Activated naive CD4-positive, alpha-beta T cell treated with anti-CD3 and anti-CD28 coated beads, Interleukin-2, amount 50 U/mL, for 72 hours (primary cell): Measurements from ENCODE around the gene KIAA0513. TPM values are rescaled to one million over a fixed set of nuclear protein-coding genes. Genes with fewer than 3 reads are reported as not detected.
"Not testable (repeated sequence)": the region's sequence is repeated elsewhere in the genome, so short reads cannot be mapped to it uniquely, and the experiment has no call there.

Experiments used
- ATAC-seq, 2 donors: fragments of 150-1000 bp; cut with Tn5 transposase; 2 replicates each; pipeline ENCODE4 v1.10.0; 2021; ENCODE audit warnings: mild to moderate bottlenecking in 2 of 2, moderate library complexity in 2 of 2
- DNase-seq, 2 donors: peaks; one replicate each; pipeline ENCODE4 v3.0.0; 2021 to 2022; ENCODE audit warnings: low spot score in 2 of 2
- H3K27ac Mint-ChIP-seq, 2 donors: one replicate each; pipeline ENCODE4 v1.8.0; 2022; ENCODE audit warnings: mild to moderate bottlenecking in 2 of 2, mixed read lengths in 2 of 2
- H3K36me3 Mint-ChIP-seq, 2 donors: one replicate each; pipeline ENCODE4 v1.8.0; 2022; ENCODE audit warnings: mixed read lengths in 2 of 2
- H3K9me3 Mint-ChIP-seq, 2 donors: one replicate each; pipeline ENCODE4 v1.8.0; 2022; ENCODE audit warnings: mixed read lengths in 2 of 2
- total RNA-seq, 2 donors: library from RNA; stranded (reverse); gene quantifications; one replicate each; pipeline ENCODE4 v1.2.3, GENCODE V29; 2022

KIAA0513 gene
- total RNA-seq, 2 donors from 2014 or later, result 5.5 to 15.0 TPM

DNA sequence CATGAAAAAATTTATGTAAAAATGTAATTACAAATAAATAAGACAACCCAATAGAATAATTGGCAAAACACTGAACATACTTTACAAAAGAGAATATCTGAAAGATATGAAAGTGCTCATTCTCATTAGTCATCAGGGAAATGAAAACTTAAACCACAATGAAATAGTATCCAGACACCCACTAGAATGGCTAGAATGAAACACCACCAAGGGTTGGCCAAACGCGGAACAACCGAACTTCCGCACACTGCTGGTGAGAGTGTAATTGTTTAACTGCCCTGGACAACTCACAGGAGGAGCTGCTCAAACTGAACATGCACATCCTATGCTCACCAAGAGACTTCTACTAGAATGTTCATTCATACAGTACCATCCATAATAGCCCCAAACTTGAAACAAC is 10.4 kb upstream of the KIAA0513 start:
- Mint-ChIP-seq H3K9me3 (no peaks in the 10 kb centered on the region), H3K27ac (no peak overlapping the region), H3K36me3 (no peaks in the 10 kb centered on the region)
- ATAC-seq (peak; percentile 72 to 91), DNase-seq (no peak)

DNA sequence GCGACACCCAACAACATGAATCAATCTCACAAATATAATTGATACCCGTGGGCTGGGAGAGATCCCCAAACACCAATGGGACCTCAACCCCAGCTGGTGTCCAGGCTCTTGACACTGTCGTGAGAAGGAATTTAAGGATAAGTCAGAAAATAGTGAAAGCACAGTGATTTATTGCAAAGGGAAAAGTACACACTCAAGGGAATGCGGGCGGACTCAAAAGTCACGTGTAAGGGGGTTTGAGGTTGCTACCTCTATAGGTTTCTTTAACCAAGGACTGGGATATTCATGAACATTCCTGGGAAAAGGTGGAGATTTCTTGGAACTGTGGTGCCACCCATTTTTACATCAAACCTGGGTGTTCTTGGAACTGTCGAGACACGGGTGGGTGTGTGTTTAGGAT is 10.0 kb upstream of the KIAA0513 start:
- Mint-ChIP-seq H3K27ac (no peak overlapping the region), H3K9me3 (no peaks in the 10 kb centered on the region), H3K36me3 (no peaks in the 10 kb centered on the region)
- ATAC-seq (no peak), DNase-seq (no peak)

DNA sequence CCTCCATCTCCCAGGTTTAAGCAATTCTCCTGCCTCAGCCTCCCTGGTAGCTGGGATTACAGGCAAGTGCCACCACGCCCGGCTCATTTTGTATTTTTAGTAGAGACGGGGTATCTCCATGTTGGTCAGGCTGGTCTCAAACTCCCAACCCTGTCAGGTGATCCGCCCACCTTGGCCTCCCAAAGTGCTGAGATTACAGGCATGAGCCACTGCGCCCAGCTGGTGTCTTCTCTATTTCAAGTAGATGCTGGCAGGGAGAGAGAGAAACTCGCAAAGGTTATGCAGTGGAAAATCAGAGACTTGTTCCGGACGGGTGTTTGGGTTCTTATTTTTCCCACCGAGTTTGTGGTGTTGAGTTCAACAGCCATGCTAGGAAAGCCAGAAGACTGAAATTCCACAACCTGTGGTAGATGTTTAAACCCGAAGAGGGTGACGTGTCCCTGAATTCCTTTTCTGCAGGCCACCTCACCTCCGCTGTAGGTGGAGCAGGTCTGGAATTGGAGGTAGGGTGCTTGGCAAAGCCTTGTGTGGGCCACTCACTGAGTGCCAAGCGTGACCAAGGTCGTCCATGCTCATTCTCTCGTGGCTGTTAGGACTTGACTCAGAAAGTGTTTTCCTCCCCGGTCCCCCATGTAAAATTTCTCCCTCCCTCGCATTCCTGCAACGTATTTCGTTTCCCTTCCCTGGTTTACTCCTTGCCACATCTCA is 8.9 kb upstream of the KIAA0513 start:
- no peaks in the 10 kb centered on the region for H3K9me3 Mint-ChIP-seq
- no peak overlapping the region for H3K27ac Mint-ChIP-seq
- DNase-seq, result no peak
- no peaks in the 10 kb centered on the region for H3K36me3 Mint-ChIP-seq
- ATAC-seq, result no peak

DNA sequence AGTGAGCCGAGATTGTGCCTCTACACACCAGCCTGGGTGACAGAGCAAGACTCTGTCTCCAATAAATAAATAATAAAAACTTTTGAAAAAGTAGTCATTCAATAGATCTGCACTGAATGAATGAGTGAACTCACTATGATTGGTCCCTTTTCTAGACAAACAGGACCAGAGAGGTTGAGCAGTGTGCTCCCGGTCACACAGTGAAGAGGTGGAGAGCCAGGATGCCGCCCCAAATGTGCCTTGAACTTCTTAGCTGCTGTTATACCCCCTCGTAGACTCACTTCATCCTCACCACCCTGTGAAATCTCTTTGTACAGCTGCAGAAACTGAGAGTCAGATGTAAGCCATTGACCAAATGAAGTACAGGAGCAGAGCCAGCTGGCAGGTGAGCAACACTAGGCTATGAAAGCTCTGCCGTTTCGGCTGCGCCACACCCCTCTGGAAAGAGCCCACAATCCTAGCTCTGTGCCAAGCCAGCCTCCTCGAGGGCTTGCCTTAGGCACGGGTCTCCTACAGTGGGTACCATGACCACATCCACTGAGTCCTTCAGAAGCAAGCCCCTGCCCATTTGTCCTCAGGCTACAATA is 7.8 kb upstream of the KIAA0513 start:
- no peaks in the 10 kb centered on the region for H3K36me3 Mint-ChIP-seq
- DNase-seq (no peak), ATAC-seq (no peak)
- H3K9me3 Mint-ChIP-seq, result no peaks in the 10 kb centered on the region
- no peak overlapping the region for H3K27ac Mint-ChIP-seq

DNA sequence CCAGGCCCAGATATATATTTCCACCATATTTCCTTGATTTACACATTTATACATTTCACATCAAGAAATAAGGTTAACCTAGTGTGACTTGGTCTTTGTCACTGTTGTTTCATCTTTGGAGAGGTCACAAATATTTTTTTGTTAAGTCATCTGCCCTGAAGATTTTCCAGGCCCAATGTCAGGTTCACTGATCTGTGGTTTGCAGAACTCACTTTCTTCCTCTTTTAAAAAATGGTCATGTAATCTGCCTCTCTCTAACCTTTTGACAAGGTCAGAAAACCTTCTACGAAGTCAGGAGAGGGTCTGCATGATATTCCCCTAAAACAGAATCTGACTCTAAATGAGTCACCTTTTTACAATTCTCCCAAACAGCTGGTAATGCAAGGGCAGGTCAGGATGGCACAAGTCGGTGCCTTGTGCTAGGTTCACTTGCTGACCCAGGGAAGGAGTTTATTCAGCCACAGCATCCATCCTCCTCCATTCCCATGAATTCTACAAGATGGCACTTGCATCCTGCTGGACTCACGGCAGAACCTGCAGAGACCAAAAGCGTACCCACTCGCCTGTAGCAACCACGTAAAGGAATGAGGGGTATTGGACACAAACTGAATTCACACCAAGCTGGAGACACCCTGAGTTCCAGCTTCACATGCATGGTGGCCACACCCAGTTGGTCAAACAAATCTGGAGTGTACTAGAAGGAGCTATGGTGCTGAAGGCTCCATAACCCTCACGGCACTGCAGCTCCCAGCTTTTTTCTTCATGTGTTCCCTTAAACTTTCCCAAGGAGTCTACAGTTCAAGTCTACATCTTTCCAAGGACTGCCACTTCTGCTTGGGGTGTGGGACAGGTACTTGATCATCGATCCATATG is 1.6 kb upstream of the KIAA0513 start:
- Mint-ChIP-seq H3K36me3 (no peaks in the 10 kb centered on the region), H3K27ac (peak overlapping the region in 1 of 2 donors; percentile 94), H3K9me3 (no peaks in the 10 kb centered on the region)
- ATAC-seq, result no peak
- no peak for DNase-seq

DNA sequence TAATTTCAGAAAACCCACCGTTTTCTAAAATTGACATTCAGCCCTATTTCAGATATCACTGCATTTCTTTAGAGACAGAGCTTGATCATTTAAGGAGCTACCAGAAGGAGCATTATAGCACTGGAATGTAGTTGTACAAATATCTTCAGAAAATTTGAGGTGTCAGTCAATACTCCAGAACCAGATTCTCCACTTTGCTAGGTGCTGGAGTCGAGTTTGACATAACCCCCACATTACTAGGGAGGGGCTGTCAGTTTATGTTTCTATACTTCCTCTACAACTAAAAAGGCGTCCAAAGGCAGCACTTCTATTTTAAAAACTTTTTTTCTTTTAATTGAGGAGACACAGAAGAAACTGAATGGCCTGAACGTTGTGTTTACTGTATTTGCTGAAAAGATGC is 892 bp upstream of the KIAA0513 start:
- DNase-seq, result no peak
- no peak for ATAC-seq
- H3K9me3 Mint-ChIP-seq, result no peaks in the 10 kb centered on the region
- peak overlapping the region in 1 of 2 donors; percentile 94 for H3K27ac Mint-ChIP-seq
- no peaks in the 10 kb centered on the region for H3K36me3 Mint-ChIP-seq

DNA sequence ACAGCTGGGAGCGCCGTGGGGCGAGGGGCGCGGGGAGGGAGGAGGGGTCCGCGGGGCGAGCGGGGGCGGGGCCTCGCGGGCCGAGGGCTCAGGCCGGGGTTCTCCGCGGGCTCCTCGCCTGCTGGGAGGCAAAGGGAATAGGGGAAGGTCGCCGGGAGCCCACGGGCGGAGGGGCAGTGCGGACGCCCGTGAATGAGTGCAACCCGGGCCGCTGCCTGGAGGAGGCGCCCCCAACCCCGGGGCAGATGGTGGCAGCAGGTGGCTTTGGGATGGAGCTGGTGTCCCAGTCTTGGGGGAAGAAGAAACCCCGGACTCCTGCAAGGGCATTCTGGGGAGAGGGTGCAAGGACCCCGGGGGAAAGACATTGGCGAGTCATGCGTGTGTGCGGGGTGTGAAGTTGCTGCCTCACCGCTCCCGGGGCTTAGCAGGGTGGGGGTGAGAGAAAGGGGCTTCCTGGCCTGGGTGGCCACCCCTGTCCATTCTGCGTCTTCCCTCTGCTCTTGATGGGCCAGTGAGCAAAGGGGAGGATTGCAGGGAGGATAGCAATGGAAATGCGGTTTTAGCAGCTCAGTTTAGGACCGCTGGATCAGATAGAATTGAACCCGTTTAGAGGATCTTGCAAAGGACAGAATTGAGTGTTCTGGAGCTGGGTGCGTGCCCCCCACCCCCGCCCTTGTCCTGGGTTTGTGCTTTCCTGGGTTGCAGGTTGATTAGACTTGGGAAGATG is 526 bp downstream of the KIAA0513 start:
- Mint-ChIP-seq H3K9me3 (no peaks in the 10 kb centered on the region), H3K36me3 (no peaks in the 10 kb centered on the region), H3K27ac (peak overlapping the region; percentile 94 to 98)
- DNase-seq (peak in 1 of 2 donors; percentile 24), ATAC-seq (peak; percentile 4 to 11)

DNA sequence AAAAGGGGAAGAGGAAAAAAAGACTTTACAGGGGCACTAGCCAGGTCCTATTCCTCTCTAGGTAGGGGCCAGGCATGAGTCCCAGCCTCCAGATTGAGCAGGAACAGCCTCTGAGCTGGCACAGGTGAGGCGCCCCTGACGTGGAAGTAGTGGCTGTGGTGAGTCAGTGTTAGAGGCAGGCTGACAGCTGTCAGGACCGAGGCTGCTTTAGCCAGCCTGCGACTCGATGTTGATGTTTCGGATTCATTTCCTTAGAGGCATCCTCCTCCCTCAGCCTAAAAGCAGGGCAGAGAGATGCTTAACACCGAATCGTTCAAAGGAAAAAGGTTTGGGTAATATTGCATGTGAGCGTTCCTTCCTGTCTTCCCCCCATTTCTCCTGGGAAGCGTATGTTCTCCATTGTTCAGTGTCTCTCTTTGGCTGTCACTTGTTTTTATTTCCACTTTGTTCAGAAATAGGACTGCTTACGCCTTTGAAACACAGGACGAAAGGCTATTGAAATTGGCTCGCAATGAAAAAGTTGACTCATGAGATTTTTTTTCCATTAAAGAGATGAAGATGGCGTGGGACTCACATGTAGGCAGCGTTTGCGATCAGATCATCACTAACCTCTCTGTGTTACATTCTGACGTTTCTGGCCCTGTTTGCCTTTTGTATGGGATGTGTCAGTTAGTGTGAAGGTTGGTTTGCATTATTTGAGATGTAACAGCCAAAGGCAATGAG is 1.3 kb downstream of the KIAA0513 start:
- ATAC-seq, result peak; percentile 86 to 87
- Mint-ChIP-seq H3K36me3 (no peaks in the 10 kb centered on the region), H3K27ac (peak overlapping the region; percentile 94 to 98), H3K9me3 (no peaks in the 10 kb centered on the region)
- DNase-seq, result peak; percentile 75 to 80

DNA sequence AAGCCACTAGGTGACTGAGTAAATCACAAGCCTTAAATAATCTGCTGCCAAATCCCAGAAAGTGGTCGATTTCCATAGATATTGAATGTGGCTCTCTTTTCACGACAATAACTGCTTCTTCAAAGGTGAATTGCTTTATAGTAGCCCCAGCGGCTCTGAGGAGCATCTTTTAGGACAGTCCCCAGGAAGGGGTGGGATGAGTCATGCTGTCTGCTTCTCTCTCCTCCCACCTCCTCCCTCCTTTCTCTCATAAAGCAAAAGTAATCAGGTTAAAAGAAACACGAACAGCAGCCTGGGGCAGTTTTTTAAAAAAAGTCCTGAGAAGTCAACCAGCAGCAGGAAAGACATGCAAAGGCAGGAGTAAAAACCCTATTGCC is 1.8 kb downstream of the KIAA0513 start:
- peak; percentile 58 to 67 for DNase-seq
- Mint-ChIP-seq H3K27ac (peak overlapping the region; percentile 94 to 98), H3K36me3 (no peaks in the 10 kb centered on the region), H3K9me3 (no peaks in the 10 kb centered on the region)
- ATAC-seq, result peak; percentile 67 to 75

DNA sequence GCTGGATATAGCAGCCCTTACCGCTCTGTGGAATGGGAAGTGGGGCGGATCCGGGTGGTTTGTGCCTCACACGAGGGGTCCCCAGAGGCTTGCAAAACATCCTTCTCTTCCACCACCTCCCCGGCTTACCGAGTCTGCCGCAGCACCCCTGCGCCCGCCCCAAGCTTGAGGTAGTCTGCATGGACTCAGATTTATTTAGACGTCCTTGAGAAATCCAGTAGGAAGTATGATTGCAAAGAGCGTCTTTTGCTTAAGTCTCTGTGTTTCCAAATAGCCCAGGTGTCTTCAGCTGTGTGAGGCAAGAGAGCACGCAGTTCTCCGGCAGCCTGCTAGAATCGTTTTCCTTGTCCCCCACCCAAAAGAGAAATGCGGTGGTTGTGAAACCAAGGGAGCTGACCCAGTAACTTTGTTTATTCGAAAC is 2.4 kb downstream of the KIAA0513 start:
- Mint-ChIP-seq H3K36me3 (no peaks in the 10 kb centered on the region), H3K27ac (peak overlapping the region; percentile 82 to 94), H3K9me3 (no peaks in the 10 kb centered on the region)
- ATAC-seq (no peak), DNase-seq (no peak)

DNA sequence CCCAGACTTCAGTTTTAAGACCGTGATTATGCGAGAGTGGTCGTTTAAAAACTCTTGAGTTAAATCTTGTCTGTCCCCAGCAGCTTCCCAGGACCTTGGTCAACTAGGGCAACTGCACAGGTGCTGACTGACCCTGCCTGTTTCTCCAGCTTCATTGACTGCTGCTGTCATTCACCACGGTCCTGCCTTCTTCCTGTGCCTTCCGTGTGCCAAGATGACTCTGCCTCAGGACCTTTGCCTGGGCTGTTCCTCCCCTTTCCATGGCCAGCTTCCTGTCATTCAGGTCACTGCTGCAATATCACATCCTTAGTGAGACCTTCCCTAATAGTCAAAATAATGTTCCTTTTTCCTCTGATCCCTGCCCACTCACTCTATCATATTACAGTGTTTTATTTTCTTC is 3.9 kb downstream of the KIAA0513 start:
- no peaks in the 10 kb centered on the region for H3K36me3 Mint-ChIP-seq
- H3K9me3 Mint-ChIP-seq, result no peaks in the 10 kb centered on the region
- peak overlapping the region in 1 of 2 donors; percentile 8 for H3K27ac Mint-ChIP-seq
- ATAC-seq (no peak), DNase-seq (no peak)

DNA sequence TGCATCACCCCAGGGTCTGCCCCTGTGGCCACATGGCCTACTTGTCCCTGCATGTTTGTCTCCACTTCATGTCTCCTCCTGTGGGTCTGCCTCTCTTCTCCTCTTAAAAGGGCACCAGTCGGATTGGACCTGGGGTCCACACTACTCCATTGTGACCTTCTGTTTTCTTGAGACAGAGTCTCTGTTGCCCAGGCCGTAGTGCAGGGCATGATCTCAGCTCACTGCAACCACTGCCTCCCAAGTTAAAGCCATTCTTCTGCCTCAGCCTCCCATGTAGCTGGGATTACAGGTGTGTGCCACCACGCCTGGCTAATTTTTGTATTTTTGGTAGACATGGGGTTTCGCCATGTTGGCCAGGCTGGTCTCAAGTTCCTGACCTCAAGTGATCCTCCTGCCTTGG is 4.6 kb downstream of the KIAA0513 start:
- ATAC-seq, result not testable (repeated sequence)

DNA sequence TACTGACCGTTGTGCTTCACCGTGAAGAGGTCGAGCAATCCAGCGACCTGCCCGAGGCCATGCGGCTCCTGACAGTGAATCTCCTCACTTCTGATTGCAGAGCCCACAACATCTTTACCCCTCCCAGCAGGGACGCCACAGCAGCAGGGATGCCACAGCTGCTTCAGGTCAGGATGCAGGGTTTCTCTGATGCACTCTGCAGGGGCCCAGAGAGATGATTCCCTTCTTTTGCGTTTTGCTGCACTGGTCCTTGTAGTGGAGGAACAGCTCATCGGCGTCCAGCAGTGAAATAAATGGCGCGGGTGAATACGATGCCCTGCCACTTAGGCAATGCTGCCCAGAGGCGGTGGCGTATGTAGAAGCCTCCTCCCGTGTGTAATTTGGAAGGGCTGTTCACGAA is 5.6 kb downstream of the KIAA0513 start:
- H3K27ac Mint-ChIP-seq, result no peak overlapping the region
- H3K36me3 Mint-ChIP-seq, result no peaks in the 10 kb centered on the region
- no peaks in the 10 kb centered on the region for H3K9me3 Mint-ChIP-seq
- ATAC-seq, result no peak
- DNase-seq, result no peak

More for the DNA sequence above, 4.6 kb downstream of the KIAA0513 start:
- H3K27ac Mint-ChIP-seq, result peak overlapping the region in 1 of 2 donors; percentile 28
- DNase-seq, H3K36me3 Mint-ChIP-seq, H3K9me3 Mint-ChIP-seq: not testable (repeated sequence)

DNA sequence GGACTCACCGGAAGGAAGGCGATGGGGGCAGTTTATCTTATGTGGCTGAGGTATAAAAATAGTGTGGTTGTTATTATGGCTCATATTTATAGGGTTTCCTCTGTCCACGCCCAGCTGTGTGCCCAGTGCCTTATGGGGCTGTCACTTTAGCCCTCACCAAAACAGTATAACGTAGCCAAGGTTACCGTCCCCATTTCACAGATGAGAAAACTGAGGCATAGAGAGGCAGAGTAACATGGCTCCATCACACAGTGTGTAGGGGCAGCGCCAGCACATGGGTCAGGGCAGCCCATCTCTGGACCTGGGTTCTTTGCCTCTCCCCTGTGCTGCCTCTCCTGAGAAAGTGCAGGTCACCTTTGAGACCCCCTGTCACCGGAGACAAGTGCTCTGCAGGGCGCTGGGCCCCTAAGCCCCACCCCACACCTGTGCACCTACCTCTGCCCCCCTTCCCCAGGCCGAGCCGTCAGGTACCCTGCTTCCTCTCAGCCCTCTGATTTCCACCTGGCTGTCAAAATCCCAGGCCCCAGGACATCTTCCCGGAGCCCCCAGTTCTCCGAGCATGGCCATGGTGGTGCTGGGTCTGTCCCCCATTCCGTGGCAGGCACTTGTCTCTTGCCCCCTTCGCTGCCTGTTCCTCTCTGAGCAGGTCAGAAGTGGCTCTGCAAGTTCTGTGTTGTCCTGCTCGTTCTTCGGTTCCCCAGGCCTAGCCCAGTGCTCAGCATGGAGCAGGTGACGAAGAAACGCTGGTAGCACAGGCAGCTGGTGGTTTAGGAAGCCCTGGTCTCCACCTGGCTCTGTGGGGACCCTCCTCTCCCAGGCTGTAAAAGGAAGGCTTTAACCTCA is 7.2 kb downstream of the KIAA0513 start:
- ATAC-seq (no peak), DNase-seq (no peak)
- Mint-ChIP-seq H3K27ac (no peak overlapping the region), H3K36me3 (no peaks in the 10 kb centered on the region), H3K9me3 (no peaks in the 10 kb centered on the region)

DNA sequence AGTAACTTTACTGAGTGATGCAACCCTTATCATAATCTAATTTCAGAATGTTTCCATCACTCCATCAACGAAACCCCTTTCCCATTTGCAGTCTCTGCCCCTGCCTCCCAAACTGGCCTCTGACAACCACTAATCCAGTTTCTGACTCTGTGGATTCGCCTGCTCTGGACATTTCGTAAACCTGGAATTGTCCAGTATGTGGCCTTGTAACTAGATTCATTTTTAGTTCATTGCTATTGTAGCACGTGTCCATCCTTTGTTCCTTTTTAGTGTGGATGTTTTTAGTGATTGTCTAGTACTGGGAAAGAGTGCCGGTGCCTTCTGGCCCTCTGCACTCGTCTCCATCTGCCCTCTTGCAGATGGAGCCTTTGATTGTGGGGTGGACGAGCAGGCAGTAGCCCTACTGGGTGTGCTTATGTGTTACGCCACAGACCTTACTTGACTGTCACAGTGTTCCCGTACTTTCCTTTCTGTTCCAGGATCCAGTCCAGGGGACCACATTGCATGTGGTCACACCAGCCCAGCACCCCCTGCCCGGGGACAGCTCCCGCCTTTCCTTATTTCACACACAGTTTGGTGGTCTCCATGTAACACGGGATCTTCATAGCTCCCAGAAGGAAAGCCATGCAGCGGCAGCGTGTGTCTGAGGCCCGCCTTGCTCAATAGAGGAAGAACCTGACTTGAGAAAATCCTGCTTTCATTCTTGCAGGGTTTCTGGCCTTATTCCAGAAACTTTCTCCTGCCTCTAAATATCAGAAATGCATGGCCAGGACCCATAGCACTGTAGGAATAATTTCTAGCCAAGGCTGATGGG is 8.8 kb downstream of the KIAA0513 start:
- H3K9me3 Mint-ChIP-seq, result no peaks in the 10 kb centered on the region
- H3K36me3 Mint-ChIP-seq, result no peaks in the 10 kb centered on the region
- DNase-seq (no peak), ATAC-seq (peak in 1 of 2 donors; percentile 7)
- peak overlapping the region; percentile 3 to 62 for H3K27ac Mint-ChIP-seq
